ENCODE data around the gene TTC34.
"Not testable (repeated sequence)": the region's sequence is repeated elsewhere in the genome, so short reads cannot be mapped to it uniquely, and the experiment has no call there.

The TTC34 gene

GRCh38 chr1:2657124-2657523 lies 144.4 kb downstream of the TTC34 start:
- DNase-seq = not testable (repeated sequence)

- DNase-seq = not testable (repeated sequence)
These were observed 145.7 kb downstream of the TTC34 start for GRCh38 chr1:2655598-2656434.

GRCh38 chr1:2654443-2654948 lies 147.0 kb downstream of the TTC34 start:
- not testable (repeated sequence) for DNase-seq

- not testable (repeated sequence) for DNase-seq
These were observed 147.6 kb downstream of the TTC34 start for GRCh38 chr1:2653741-2654442.

GRCh38 chr1:2652926-2653571 lies 148.4 kb downstream of the TTC34 start:
- not testable (repeated sequence) for DNase-seq

- DNase-seq = not testable (repeated sequence)
These were observed 149.2 kb downstream of the TTC34 start for GRCh38 chr1:2652152-2652925.

GRCh38 chr1:2650967-2651645 lies 150.4 kb downstream of the TTC34 start:
- no peak for DNase-seq

- DNase-seq = no peak
These were observed 154.7 kb downstream of the TTC34 start for GRCh38 chr1:2646837-2647236.

GRCh38 chr1:2645776-2646175 lies 155.7 kb downstream of the TTC34 start:
- DNase-seq = no peak

- DNase-seq = no peak
These were observed 156.3 kb downstream of the TTC34 start for GRCh38 chr1:2645143-2645542.

GRCh38 chr1:2644591-2645101 lies 156.8 kb downstream of the TTC34 start:
- no peak for DNase-seq

- DNase-seq = no peak
These were observed 157.3 kb downstream of the TTC34 start for GRCh38 chr1:2644171-2644570.

- no peak for DNase-seq
These were observed 157.9 kb downstream of the TTC34 start for GRCh38 chr1:2643414-2644077.

GRCh38 chr1:2642560-2643413 lies 158.7 kb downstream of the TTC34 start:
- peak; percentile 94 for DNase-seq

GRCh38 chr1:2642131-2642559 lies 159.3 kb downstream of the TTC34 start:
- no peak for DNase-seq

- no peak for DNase-seq
These were observed 159.9 kb downstream of the TTC34 start for GRCh38 chr1:2641381-2642130.

GRCh38 chr1:2640626-2641025 lies 160.9 kb downstream of the TTC34 start:
- DNase-seq = no peak

- DNase-seq = no peak
These were observed 161.6 kb downstream of the TTC34 start for GRCh38 chr1:2639607-2640521.

All from stimulated activated CD4-positive, alpha-beta T cell treated with anti-CD3 and anti-CD28 coated beads, Interleukin-1b, Interleukin-23, amount 100 ng/mL, for 48 hours (primary cell).